ENCODE data around the gene MUC6. TPM values are rescaled to one million over a fixed set of nuclear protein-coding genes. Genes with fewer than 3 reads are reported as not detected.

Gene MUC6
- total and polyA plus RNA-seq, 9 of the 15 experiments (the other 6 are each of a cell fraction or from before 2014, with no cell fraction given) = not detected

- intact Hi-C loops (cut with micrococcal nuclease) = no loop called here
- POLR2A ChIA-PET = interaction anchor here (0.6 kb wide), 1 partner anchor 1265 kb away, joined by 4 read pairs; no protein-coding TSS in a partner anchor
- no peak for DNase-seq (ENCODE audit: extremely low read depth in 1 of 4, low spot score in 3 of 4)
Observed at GRCh38 chr11:1041149-1041467, 4.6 kb upstream of the MUC6 start.

GRCh38 chr11:1040428-1041148, 4.1 kb upstream of the MUC6 start:
- no peak for FAIRE-seq
- Histone ChIP-seq H3K36me3 (ENCODE audit: control insufficient read depth, insufficient read depth, low read length) (no peaks in the 10 kb centered on the region), H3K4me1 (replicated peaks in 1 of 2; ENCODE audit: control insufficient read depth in 2 of 2, insufficient read depth in 2 of 2, low read length in 2 of 2) (peaks cover 0 to 59% of the 10 kb centered on the region in 2 experiments; a peak in 2 of 5 replicates), H3K79me2 (ENCODE audit: control insufficient read depth, insufficient read depth, low read length) (no peaks in the 10 kb centered on the region), H3K27ac (ENCODE audit: extremely low read depth, low read depth, low read length) (no peak overlapping the region), H3K9me3 (replicated peaks; ENCODE audit: control insufficient read depth, insufficient read depth, low read depth, low read length) (no peaks in the 10 kb centered on the region), H4K20me1 (replicated peaks; ENCODE audit: control insufficient read depth, insufficient read depth, low read length) (peaks cover 23% of the 10 kb centered on the region; the same call in 1 of the 2 replicates), H3K4me3 (no peak overlapping the region), H3K9me1 (ENCODE audit: control insufficient read depth, insufficient read depth, low read length) (no peaks in the 10 kb centered on the region), H2AFZ (ENCODE audit: low read depth, low read length) (no peak overlapping the region), H3K9ac (ENCODE audit: insufficient read depth in 1 of 2, low read depth in 2 of 2, low read length in 2 of 2) (no peak overlapping the region), H3K27me3 (ENCODE audit: control insufficient read depth in 2 of 2, insufficient read depth in 2 of 2, low read length in 2 of 2) (peaks cover 13 to 54% of the 10 kb centered on the region in 2 experiments; a peak in 4 of 5 replicates), H3K4me2 (ENCODE audit: insufficient read depth, low read length) (no peak overlapping the region)
- ChIA-PET POLR2A (interaction anchor here (0.5 to 0.6 kb wide), 2 partner anchors 395 to 1266 kb away, joined by 3 to 4 read pairs; no protein-coding TSS in a partner anchor), CTCF (ENCODE audit: low intra/inter-chr PET ratio) (no interaction called here)
- WGBS (ENCODE audit: insufficient coverage, low coverage, missing lambda C conversion rate) = 2% methylated on average over 10 of the region's 16 CpGs
- BruUV-seq (replicated peaks) = no TSS peak
- in situ Hi-C loops (cut with MboI) = no loop called here
- no peak for ATAC-seq
- intact Hi-C loops (cut with micrococcal nuclease) = no loop called here
- DNase-seq (ENCODE audit: extremely low read depth in 1 of 4, low spot score in 3 of 4) = no peak
- TF ChIP-seq CHD4 (IDR thresholded peaks at IDR 0.05; ENCODE audit: insufficient read depth, insufficient replicate concordance, low read depth, low read length, poor library complexity, severe bottlenecking) (no peak), ZBTB5 (IDR thresholded peaks at IDR 0.05) (no peak), RAD51 (IDR thresholded peaks at IDR 0.05; ENCODE audit: borderline replicate concordance, low read depth) (no peak), ZNF174 (CRISPR knock-in tag; IDR thresholded peaks at IDR 0.05) (no peak), SETDB1 (IDR thresholded peaks at IDR 0.05; ENCODE audit: low read length) (no peak), MEF2D (tag; conservative IDR thresholded peaks at IDR 0.05; ENCODE audit: low read depth) (no peak), BRD4 (IDR thresholded peaks at IDR 0.05) (no peak), KLF16 (IDR thresholded peaks at IDR 0.05) (no peak), NR2C1 (IDR thresholded peaks at IDR 0.05) (no peak), NR2C1 (tag; IDR thresholded peaks at IDR 0.05) (no peak), PHB (CRISPR knock-in tag; IDR thresholded peaks at IDR 0.05) (no peak)

More at GRCh38 chr11:1041149-1041467, 4.6 kb upstream of the MUC6 start:
- WGBS (ENCODE audit: insufficient coverage, low coverage, missing lambda C conversion rate) = 7% methylated on average over 3 of the region's 8 CpGs
- no peak overlapping the region for H2AFZ ChIP-seq (ENCODE audit: low read depth, low read length)
- H3K27ac ChIP-seq (ENCODE audit: extremely low read depth, low read depth, low read length) = no peak overlapping the region
- H3K79me2 ChIP-seq (ENCODE audit: control insufficient read depth, insufficient read depth, low read length) = no peaks in the 10 kb centered on the region
- ATAC-seq (no peak), FAIRE-seq (no peak)
- peaks cover 0 to 54% of the 10 kb centered on the region in 2 experiments; a peak in 2 of 5 replicates for H3K4me1 ChIP-seq (replicated peaks in 1 of 2; ENCODE audit: control insufficient read depth in 2 of 2, insufficient read depth in 2 of 2, low read length in 2 of 2)
- in situ Hi-C loops (cut with MboI) = no loop called here
- CTCF ChIA-PET (ENCODE audit: low intra/inter-chr PET ratio) = no interaction called here
- H3K4me3 ChIP-seq = no peak overlapping the region
- H3K27me3 ChIP-seq (ENCODE audit: control insufficient read depth in 2 of 2, insufficient read depth in 2 of 2, low read length in 2 of 2) = peaks cover 13 to 49% of the 10 kb centered on the region in 2 experiments; a peak in 4 of 5 replicates
- no peaks in the 10 kb centered on the region for H3K9me1 ChIP-seq (ENCODE audit: control insufficient read depth, insufficient read depth, low read length)
- H4K20me1 ChIP-seq (replicated peaks; ENCODE audit: control insufficient read depth, insufficient read depth, low read length) = peaks cover 23% of the 10 kb centered on the region; the same call in 1 of the 2 replicates
- H3K4me2 ChIP-seq (ENCODE audit: insufficient read depth, low read length) = no peak overlapping the region
- H3K9me3 ChIP-seq (replicated peaks; ENCODE audit: control insufficient read depth, insufficient read depth, low read depth, low read length) = no peaks in the 10 kb centered on the region
- TF ChIP-seq CBFB (CRISPR knock-in tag; IDR thresholded peaks at IDR 0.05) (no peak), POU5F1 (IDR thresholded peaks at IDR 0.05; ENCODE audit: borderline replicate concordance, low read depth, low read length, partially characterized antibody) (no peak), PRPF4 (IDR thresholded peaks at IDR 0.05; ENCODE audit: insufficient read depth, low read depth, low read length, poor library complexity, severe bottlenecking) (no peak), MEF2A (IDR thresholded peaks at IDR 0.05; ENCODE audit: control insufficient read depth, low read depth, low read length) (no peak), BRD4 (IDR thresholded peaks at IDR 0.05) (no peak), YY1 (IDR thresholded peaks at IDR 0.05; ENCODE audit: borderline replicate concordance in 1 of 3, control insufficient read depth in 1 of 3, extremely low read depth in 1 of 3, insufficient read depth in 3 of 3, insufficient read length in 1 of 3, insufficient replicate concordance in 2 of 3, low read depth in 1 of 3, low read length in 2 of 3) (no peak), ZNF586 (CRISPR knock-in tag; conservative IDR thresholded peaks at IDR 0.05) (no peak), PURB (CRISPR knock-in tag; IDR thresholded peaks at IDR 0.05; ENCODE audit: low read depth) (no peak), MECOM (CRISPR knock-in tag; IDR thresholded peaks at IDR 0.05) (no peak)
- no TSS peak for BruUV-seq (replicated peaks)
- H3K36me3 ChIP-seq (ENCODE audit: control insufficient read depth, insufficient read depth, low read length) = no peaks in the 10 kb centered on the region
- H3K9ac ChIP-seq (ENCODE audit: insufficient read depth in 1 of 2, low read depth in 2 of 2, low read length in 2 of 2) = no peak overlapping the region

Data from K562 (cell line).